ENCODE measurements around the gene ACE. TPM values are rescaled to one million over a fixed set of nuclear protein-coding genes. Genes with fewer than 3 reads are reported as not detected.

Gene ACE
- total RNA-seq, 3 donors from 2014 or later, result 0.10 to 0.32 (median 0.24) TPM

- Mint-ChIP-seq H3K27me3 (ENCODE audit: low read depth) (peaks cover 19% of the 10 kb centered on the region), H3K36me3 (ENCODE audit: insufficient read depth) (no peaks in the 10 kb centered on the region), H3K4me1 (ENCODE audit: low read depth) (peaks cover 3% of the 10 kb centered on the region), H3K9me3 (no peaks in the 10 kb centered on the region), H3K4me3 (no peak overlapping the region)
- no peak for DNase-seq
- ATAC-seq, result no peak
Measured at GRCh38 chr17:63533433-63534077, 56.7 kb downstream of the ACE start.

- DNase-seq, result no peak
- Mint-ChIP-seq H3K27me3 (ENCODE audit: low read depth) (peaks cover 25% of the 10 kb centered on the region), H3K4me1 (ENCODE audit: low read depth) (peaks cover 5% of the 10 kb centered on the region), H3K36me3 (ENCODE audit: insufficient read depth) (no peaks in the 10 kb centered on the region), H3K9me3 (no peaks in the 10 kb centered on the region), H3K4me3 (no peak overlapping the region)
- ATAC-seq, result no peak
Measured at GRCh38 chr17:63534078-63534570, 57.3 kb downstream of the ACE start.

- Mint-ChIP-seq H3K4me1 (ENCODE audit: low read depth) (peaks cover 5% of the 10 kb centered on the region), H3K9me3 (no peaks in the 10 kb centered on the region), H3K36me3 (ENCODE audit: insufficient read depth) (no peaks in the 10 kb centered on the region), H3K4me3 (no peak overlapping the region), H3K27me3 (ENCODE audit: low read depth) (peaks cover 33% of the 10 kb centered on the region)
- no peak for DNase-seq
- ATAC-seq, result no peak
Measured at GRCh38 chr17:63534816-63535455, 58.1 kb downstream of the ACE start.

- Mint-ChIP-seq H3K36me3 (ENCODE audit: insufficient read depth) (no peaks in the 10 kb centered on the region), H3K9me3 (no peaks in the 10 kb centered on the region), H3K27me3 (ENCODE audit: low read depth) (peaks cover 35% of the 10 kb centered on the region), H3K4me3 (no peak overlapping the region), H3K4me1 (ENCODE audit: low read depth) (peaks cover 5% of the 10 kb centered on the region)
- DNase-seq (no peak), ATAC-seq (no peak)
Measured at GRCh38 chr17:63535640-63536039, 58.8 kb downstream of the ACE start.

- ATAC-seq (no peak), DNase-seq (no peak)
- no peak overlapping the region for H3K4me3 Mint-ChIP-seq
- peaks cover 39% of the 10 kb centered on the region for H3K27me3 Mint-ChIP-seq (ENCODE audit: low read depth)
- H3K9me3 Mint-ChIP-seq, result no peaks in the 10 kb centered on the region
- H3K4me1 Mint-ChIP-seq (ENCODE audit: low read depth), result peaks cover 5% of the 10 kb centered on the region
- H3K36me3 Mint-ChIP-seq (ENCODE audit: insufficient read depth), result no peaks in the 10 kb centered on the region
Measured at GRCh38 chr17:63537001-63537400, 60.1 kb downstream of the ACE start.

- Mint-ChIP-seq H3K36me3 (ENCODE audit: insufficient read depth) (no peaks in the 10 kb centered on the region), H3K4me1 (ENCODE audit: low read depth) (peaks cover 5% of the 10 kb centered on the region), H3K4me3 (peak overlapping the region; percentile 31), H3K27me3 (ENCODE audit: low read depth) (peaks cover 39% of the 10 kb centered on the region), H3K9me3 (no peaks in the 10 kb centered on the region)
- ATAC-seq (peak; percentile 58), DNase-seq (no peak)
Measured at GRCh38 chr17:63537991-63538692, 61.3 kb downstream of the ACE start.

GRCh38 chr17:63538693-63539595, 62.1 kb downstream of the ACE start:
- Mint-ChIP-seq H3K9me3 (no peaks in the 10 kb centered on the region), H3K4me3 (peak overlapping the region; percentile 31), H3K4me1 (ENCODE audit: low read depth) (peaks cover 5% of the 10 kb centered on the region), H3K36me3 (ENCODE audit: insufficient read depth) (no peaks in the 10 kb centered on the region), H3K27me3 (ENCODE audit: low read depth) (peaks cover 39% of the 10 kb centered on the region)
- DNase-seq (no peak), ATAC-seq (no peak)

- Mint-ChIP-seq H3K4me1 (ENCODE audit: low read depth) (peaks cover 5% of the 10 kb centered on the region), H3K9me3 (no peaks in the 10 kb centered on the region), H3K36me3 (ENCODE audit: insufficient read depth) (no peaks in the 10 kb centered on the region), H3K4me3 (no peak overlapping the region), H3K27me3 (ENCODE audit: low read depth) (peaks cover 33% of the 10 kb centered on the region)
- ATAC-seq (no peak), DNase-seq (no peak)
Measured at GRCh38 chr17:63540590-63540989, 63.7 kb downstream of the ACE start.

- DNase-seq, result no peak
- Mint-ChIP-seq H3K9me3 (no peaks in the 10 kb centered on the region), H3K36me3 (ENCODE audit: insufficient read depth) (no peaks in the 10 kb centered on the region), H3K4me3 (no peak overlapping the region), H3K4me1 (ENCODE audit: low read depth) (peaks cover 5% of the 10 kb centered on the region), H3K27me3 (ENCODE audit: low read depth) (peaks cover 30% of the 10 kb centered on the region)
- no peak for ATAC-seq
Measured at GRCh38 chr17:63542218-63542545, 65.3 kb downstream of the ACE start.

GRCh38 chr17:63542942-63543821, 66.3 kb downstream of the ACE start:
- no peak overlapping the region for H3K4me3 Mint-ChIP-seq
- H3K36me3 Mint-ChIP-seq (ENCODE audit: insufficient read depth), result no peaks in the 10 kb centered on the region
- H3K27me3 Mint-ChIP-seq (ENCODE audit: low read depth), result peaks cover 22% of the 10 kb centered on the region
- H3K4me1 Mint-ChIP-seq (ENCODE audit: low read depth), result peaks cover 5% of the 10 kb centered on the region
- H3K9me3 Mint-ChIP-seq, result no peaks in the 10 kb centered on the region
- no peak for DNase-seq
- no peak for ATAC-seq

- peaks cover 16% of the 10 kb centered on the region for H3K27me3 Mint-ChIP-seq (ENCODE audit: low read depth)
- H3K4me3 Mint-ChIP-seq, result no peak overlapping the region
- ATAC-seq (no peak), DNase-seq (no peak)
- H3K9me3 Mint-ChIP-seq, result no peaks in the 10 kb centered on the region
- no peaks in the 10 kb centered on the region for H3K4me1 Mint-ChIP-seq (ENCODE audit: low read depth)
- no peaks in the 10 kb centered on the region for H3K36me3 Mint-ChIP-seq (ENCODE audit: insufficient read depth)
Measured at GRCh38 chr17:63543822-63544420, 67.1 kb downstream of the ACE start.

- DNase-seq, result no peak
- Mint-ChIP-seq H3K4me3 (no peak overlapping the region), H3K27me3 (ENCODE audit: low read depth) (peaks cover 8% of the 10 kb centered on the region), H3K9me3 (no peaks in the 10 kb centered on the region), H3K36me3 (ENCODE audit: insufficient read depth) (no peaks in the 10 kb centered on the region), H3K4me1 (ENCODE audit: low read depth) (peaks cover 2% of the 10 kb centered on the region)
- no peak for ATAC-seq
Measured at GRCh38 chr17:63544467-63545301, 67.8 kb downstream of the ACE start.
